ENCODE measurements around the gene TPM1. TPM values are rescaled to one million over a fixed set of nuclear protein-coding genes. Genes with fewer than 3 reads are reported as not detected.

TPM1 gene
- total and polyA plus RNA-seq, 2 experiments from 2014 or later: 2,012 to 3,072 TPM

GRCh38 chr15:63051156-63052066 lies 8.9 kb downstream of the TPM1 start:
- H4K20me1 ChIP-seq (ENCODE audit: insufficient read depth): peaks cover 7% of the 10 kb centered on the region; the same call in 1 of the 2 replicates
- H3K4me1 ChIP-seq (ENCODE audit: insufficient read depth): peaks cover 81% of the 10 kb centered on the region
- H3K27me3 ChIP-seq (replicated peaks; ENCODE audit: insufficient read depth): no peaks in the 10 kb centered on the region
- peak overlapping the region; percentile 97 for H3K9ac ChIP-seq
- TF ChIP-seq EZH2phosphoT487 (IDR thresholded peaks at IDR 0.05; ENCODE audit: insufficient read depth, low read depth) (no peak), EZH2 (IDR thresholded peaks at IDR 0.05; ENCODE audit: insufficient read depth, poor library complexity, severe bottlenecking) (no peak)
- H3K27ac ChIP-seq: peak overlapping the region; percentile 71
- in situ Hi-C loops (cut with MboI): no loop called here
- H3K36me3 ChIP-seq (ENCODE audit: low read depth): peaks cover 56% of the 10 kb centered on the region
- peaks cover 92% of the 10 kb centered on the region for H3F3A ChIP-seq (ENCODE audit: insufficient read depth)
- peak; percentile 71 for DNase-seq
- H3K9me3 ChIP-seq (ENCODE audit: low read depth): no peaks in the 10 kb centered on the region
- peak overlapping the region; percentile 74 for H3K4me2 ChIP-seq (ENCODE audit: unreplicated experiment)
- peaks cover 97% of the 10 kb centered on the region for H3K79me2 ChIP-seq (ENCODE audit: insufficient read depth)
- H3K9me2 ChIP-seq (ENCODE audit: insufficient read depth): no peaks in the 10 kb centered on the region
- 6 to 14% methylated on average over 5 of the region's 5 CpGs for WGBS, 2 experiments (ENCODE audit: low coverage in 1 of 2, low lambda C conversion rate in 2 of 2, missing lambda C conversion rate in 2 of 2)
- H3K4me3 ChIP-seq: peak overlapping the region; percentile 99
- H2AFZ ChIP-seq: no peak overlapping the region

DNA sequence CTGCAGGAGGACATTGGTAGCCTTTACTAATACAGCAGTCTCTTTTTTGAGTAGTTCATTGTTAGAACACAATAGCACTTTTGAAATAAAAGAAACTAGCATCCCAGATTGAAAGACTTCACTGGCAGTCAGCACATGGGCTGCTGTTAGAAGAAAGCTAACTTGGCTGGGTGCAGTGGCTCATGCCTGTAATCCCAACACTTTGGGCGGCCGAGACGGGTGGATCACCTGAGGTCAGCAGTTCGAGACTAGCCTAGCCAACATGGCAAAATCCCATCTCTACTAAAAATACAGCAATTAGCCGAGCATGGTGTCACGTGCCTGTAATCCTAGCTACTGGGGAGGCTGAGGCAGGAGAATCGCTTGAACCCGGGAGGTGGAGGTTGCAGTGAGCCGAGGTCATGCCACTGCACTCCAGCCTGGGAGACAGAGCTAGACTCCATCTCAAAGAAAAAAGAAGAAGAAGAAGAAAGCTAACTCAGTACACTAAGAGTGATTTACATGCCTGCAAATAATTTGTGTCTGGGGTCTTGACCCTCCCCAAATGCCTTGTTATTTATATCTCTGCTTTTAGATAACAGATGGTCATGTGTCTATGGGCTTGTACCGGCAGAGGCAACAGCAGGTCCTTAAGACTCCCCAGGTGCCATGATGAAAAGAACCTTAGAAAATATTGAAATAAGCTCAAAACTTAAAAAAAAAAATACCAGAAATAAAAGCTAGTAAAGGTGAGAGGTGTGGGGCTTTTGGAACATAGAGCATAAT lies 9.7 kb downstream of the TPM1 start:
- Histone ChIP-seq H2AFZ (no peak overlapping the region), H3K9ac (peak overlapping the region; percentile 97), H3K4me2 (ENCODE audit: unreplicated experiment) (peak overlapping the region; percentile 74), H3K9me3 (ENCODE audit: low read depth) (no peaks in the 10 kb centered on the region), H3K4me3 (peak overlapping the region; percentile 99; the same call in 1 of the 2 replicates), H3K27ac (peak overlapping the region; percentile 71), H3K9me2 (ENCODE audit: insufficient read depth) (no peaks in the 10 kb centered on the region), H3F3A (ENCODE audit: insufficient read depth) (peaks cover 92% of the 10 kb centered on the region), H3K79me2 (ENCODE audit: insufficient read depth) (peaks cover 97% of the 10 kb centered on the region), H3K27me3 (replicated peaks; ENCODE audit: insufficient read depth) (no peaks in the 10 kb centered on the region), H3K4me1 (ENCODE audit: insufficient read depth) (peaks cover 74% of the 10 kb centered on the region), H3K36me3 (ENCODE audit: low read depth) (peaks cover 56% of the 10 kb centered on the region), H4K20me1 (ENCODE audit: insufficient read depth) (peaks cover 7% of the 10 kb centered on the region; the same call in 1 of the 2 replicates)
- TF ChIP-seq EZH2 (IDR thresholded peaks at IDR 0.05; ENCODE audit: insufficient read depth, poor library complexity, severe bottlenecking) (no peak), EZH2phosphoT487 (IDR thresholded peaks at IDR 0.05; ENCODE audit: insufficient read depth, low read depth) (no peak)
- in situ Hi-C loops (cut with MboI): no loop called here
- DNase-seq: peak; percentile 19
- 43 to 50% methylated on average over 10 of the region's 10 CpGs for WGBS, 2 experiments (ENCODE audit: low coverage in 1 of 2, low lambda C conversion rate in 2 of 2, missing lambda C conversion rate in 2 of 2)

GRCh38 chr15:63052961-63053698 lies 10.6 kb downstream of the TPM1 start:
- DNase-seq: peak; percentile 80
- H3K9me3 ChIP-seq (ENCODE audit: low read depth): no peaks in the 10 kb centered on the region
- H3K9ac ChIP-seq: peak overlapping the region; percentile 97
- peak overlapping the region; percentile 99 for H3K4me3 ChIP-seq
- 6 to 12% methylated on average over 7 of the region's 7 CpGs for WGBS, 2 experiments (ENCODE audit: low coverage in 1 of 2, low lambda C conversion rate in 2 of 2, missing lambda C conversion rate in 2 of 2)
- peak overlapping the region; percentile 74 for H3K4me2 ChIP-seq (ENCODE audit: unreplicated experiment)
- H3K27me3 ChIP-seq (replicated peaks; ENCODE audit: insufficient read depth): no peaks in the 10 kb centered on the region
- in situ Hi-C loops (cut with MboI): no loop called here
- H3K9me2 ChIP-seq (ENCODE audit: insufficient read depth): no peaks in the 10 kb centered on the region
- H2AFZ ChIP-seq: no peak overlapping the region
- no peak for TF ChIP-seq EZH2 (IDR thresholded peaks at IDR 0.05; ENCODE audit: insufficient read depth, poor library complexity, severe bottlenecking)
- no peak for TF ChIP-seq EZH2phosphoT487 (IDR thresholded peaks at IDR 0.05; ENCODE audit: insufficient read depth, low read depth)
- peaks cover 98% of the 10 kb centered on the region for H3K79me2 ChIP-seq (ENCODE audit: insufficient read depth)
- H3K4me1 ChIP-seq (ENCODE audit: insufficient read depth): peaks cover 72% of the 10 kb centered on the region
- H3F3A ChIP-seq (ENCODE audit: insufficient read depth): peaks cover 95% of the 10 kb centered on the region
- H3K27ac ChIP-seq: peak overlapping the region; percentile 71
- H4K20me1 ChIP-seq (ENCODE audit: insufficient read depth): peaks cover 9% of the 10 kb centered on the region; the same call in 1 of the 2 replicates
- peaks cover 60% of the 10 kb centered on the region for H3K36me3 ChIP-seq (ENCODE audit: low read depth)

DNA sequence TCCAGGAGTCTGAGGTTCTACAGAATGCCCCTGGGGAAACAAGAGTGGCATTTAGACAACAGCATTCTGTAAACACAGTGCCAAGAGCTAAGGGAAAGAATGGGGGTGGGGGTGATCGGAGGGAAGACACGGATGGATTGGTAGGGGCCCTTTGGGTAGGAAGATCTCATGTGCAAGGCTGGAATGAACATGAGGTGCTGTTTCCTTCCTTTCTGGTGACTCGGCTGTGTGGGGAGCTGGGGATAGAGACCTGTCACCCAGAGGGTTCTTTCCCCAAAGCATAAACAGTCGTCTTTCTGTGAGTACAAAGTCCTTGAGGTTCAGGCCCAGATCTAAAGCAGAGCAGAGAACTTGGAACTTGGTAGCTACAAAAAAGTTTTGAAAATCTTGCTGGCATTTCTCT lies 11.7 kb downstream of the TPM1 start:
- H3K36me3 ChIP-seq (ENCODE audit: low read depth): peaks cover 71% of the 10 kb centered on the region
- H3K79me2 ChIP-seq (ENCODE audit: insufficient read depth): peaks cover 99% of the 10 kb centered on the region
- peaks cover 100% of the 10 kb centered on the region for H3F3A ChIP-seq (ENCODE audit: insufficient read depth)
- H4K20me1 ChIP-seq (ENCODE audit: insufficient read depth): peaks cover 9% of the 10 kb centered on the region; the same call in 1 of the 2 replicates
- 45 to 47% methylated on average over 4 of the region's 4 CpGs for WGBS, 2 experiments (ENCODE audit: low coverage in 1 of 2, low lambda C conversion rate in 2 of 2, missing lambda C conversion rate in 2 of 2)
- peak; percentile 58 for DNase-seq
- no peaks in the 10 kb centered on the region for H3K9me3 ChIP-seq (ENCODE audit: low read depth)
- no peaks in the 10 kb centered on the region for H3K9me2 ChIP-seq (ENCODE audit: insufficient read depth)
- no peak overlapping the region for H2AFZ ChIP-seq
- H3K4me3 ChIP-seq: no peak overlapping the region
- H3K4me1 ChIP-seq (ENCODE audit: insufficient read depth): peaks cover 68% of the 10 kb centered on the region
- TF ChIP-seq EZH2 (IDR thresholded peaks at IDR 0.05; ENCODE audit: insufficient read depth, poor library complexity, severe bottlenecking) (no peak), EZH2phosphoT487 (IDR thresholded peaks at IDR 0.05; ENCODE audit: insufficient read depth, low read depth) (no peak)
- H3K27ac ChIP-seq: peak overlapping the region; percentile 71
- H3K27me3 ChIP-seq (replicated peaks; ENCODE audit: insufficient read depth): no peaks in the 10 kb centered on the region
- H3K9ac ChIP-seq: peak overlapping the region; percentile 97
- peak overlapping the region; percentile 43 for H3K4me2 ChIP-seq (ENCODE audit: unreplicated experiment)
- in situ Hi-C loops (cut with MboI): no loop called here

All from GM23248 (cell line).